OCI-LY3 (cell line): ENCODE results near the gene ITGA11.

Experiments
- H2AFZ ChIP-seq: fragments of 200-600, 300-600 bp; shearing (Covaris generic); 2 replicates; pipeline ENCODE4 v1.6.0; 2014; ENCODE audit warnings: antibody characterized with exemption, low read depth, low read length
- H3K27ac ChIP-seq: fragments of 200-600, 300-600 bp; sonication (generic); 2 replicates; pipeline ENCODE4 v1.5.1; 2014; ENCODE audit warnings: mild to moderate bottlenecking, low read length, moderate library complexity, mixed read lengths
- H3K27me3 ChIP-seq: fragments of 200-600, 300-600 bp; sonication (generic); 2 replicates; pipeline ENCODE4 v1.6.1; 2014; ENCODE audit warnings: low read depth, low read length, mixed read lengths
- H3K36me3 ChIP-seq: fragments of 200-600, 300-600 bp; sonication (generic); replicated peaks from 2 replicates; pipeline ENCODE3; 2014; ENCODE audit warnings: low read depth, low read length, mixed read lengths
- H3K4me1 ChIP-seq: fragments of 300-600, 200-600 bp; sonication (generic); 2 replicates; pipeline ENCODE4 v1.6.1; 2014; ENCODE audit warnings: low read length, mixed read lengths
- H3K4me2 ChIP-seq: fragments of 200-600, 300-600 bp; sonication (generic); 2 replicates; pipeline ENCODE4 v1.6.1; 2014; ENCODE audit warnings: low read length, mixed read lengths
- H3K4me3 ChIP-seq: fragments of 300-600, 200-600 bp; sonication (generic); 2 replicates; pipeline ENCODE4 v1.5.1; 2014; ENCODE audit warnings: antibody characterized with exemption, mild to moderate bottlenecking, low read length, moderate library complexity
- H3K79me2 ChIP-seq: fragments of 300-600, 200-600 bp; shearing (Covaris generic); 2 replicates; pipeline ENCODE4 v1.6.1; 2014; ENCODE audit warnings: mild to moderate bottlenecking, low read length, mixed read lengths
- H3K9ac ChIP-seq: fragments of 300-600, 200-600 bp; shearing (Covaris generic); 2 replicates; pipeline ENCODE4 v1.6.0; 2014; ENCODE audit warnings: mild to moderate bottlenecking, low read length, moderate library complexity
- H3K9me3 ChIP-seq: fragments of 200-600, 300-600 bp; shearing (Covaris generic); 2 replicates; pipeline ENCODE4 v1.6.1; 2014; ENCODE audit warnings: low read length, mixed read lengths; ENCODE audit not compliant: insufficient read depth
- H4K20me1 ChIP-seq: fragments of 200-600, 300-600 bp; sonication (generic); 2 replicates; pipeline ENCODE4 v1.6.1; 2016; ENCODE audit warnings: low read length, mixed read lengths; ENCODE audit not compliant: insufficient read depth
- CTCF ChIP-seq: fragments of 200-600, 300-600 bp; sonication (generic); IDR thresholded peaks from 2 replicates; pipeline ENCODE4 v1.5.1; 2014; ENCODE audit warnings: antibody characterized with exemption, low read length, low read depth
- EZH2phosphoT487 ChIP-seq: fragments of 200-600 bp; shearing (Covaris generic); IDR thresholded peaks from 2 replicates; pipeline ENCODE4 v1.6.1; 2018; ENCODE audit warnings: antibody characterized with exemption, mixed run types, low read depth

Gene ITGA11

GRCh38 chr15:68367226-68367625, 64.7 kb downstream of the ITGA11 start:
- no peak overlapping the region for H2AFZ ChIP-seq
- no peaks in the 10 kb centered on the region for H3K4me1 ChIP-seq

DNA sequence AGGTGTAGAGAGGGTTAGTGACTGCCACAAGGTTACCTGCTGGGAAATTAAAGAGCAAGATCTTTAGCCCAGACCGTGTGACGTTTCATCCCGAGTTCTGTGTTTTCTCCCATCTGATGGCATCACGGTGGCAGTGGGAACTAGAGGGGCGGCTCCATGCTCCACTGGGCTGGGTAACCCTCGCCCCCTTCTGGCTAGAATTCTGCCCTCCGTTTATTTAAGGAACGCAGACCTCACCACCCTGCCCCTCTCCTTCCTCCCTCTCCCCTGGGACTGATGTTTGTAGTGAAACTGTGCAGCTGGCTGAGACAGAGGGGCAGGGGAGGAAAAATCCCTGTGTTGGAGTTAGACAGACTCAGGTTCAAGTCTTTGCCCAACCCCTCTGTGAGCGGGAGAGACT, 65.6 kb downstream of the ITGA11 start:
- H2AFZ ChIP-seq, result no peak overlapping the region
- H3K9ac ChIP-seq, result no peak overlapping the region
- no peak overlapping the region for H3K4me2 ChIP-seq
- no peaks in the 10 kb centered on the region for H3K36me3 ChIP-seq
- H3K27ac ChIP-seq, result no peak overlapping the region
- no peaks in the 10 kb centered on the region for H4K20me1 ChIP-seq
- H3K27me3 ChIP-seq, result peaks cover 50% of the 10 kb centered on the region
- no peaks in the 10 kb centered on the region for H3K79me2 ChIP-seq
- no peak for TF ChIP-seq CTCF
- TF ChIP-seq EZH2phosphoT487, result no peak
- no peaks in the 10 kb centered on the region for H3K9me3 ChIP-seq
- no peaks in the 10 kb centered on the region for H3K4me1 ChIP-seq
- H3K4me3 ChIP-seq, result no peak overlapping the region

More at GRCh38 chr15:68367226-68367625, 64.7 kb downstream of the ITGA11 start:
- Histone ChIP-seq H3K4me2 (no peak overlapping the region), H3K9me3 (no peaks in the 10 kb centered on the region), H3K27ac (no peak overlapping the region), H3K36me3 (no peaks in the 10 kb centered on the region), H3K9ac (no peak overlapping the region), H4K20me1 (no peaks in the 10 kb centered on the region), H3K27me3 (peaks cover 49% of the 10 kb centered on the region), H3K4me3 (no peak overlapping the region), H3K79me2 (no peaks in the 10 kb centered on the region)
- TF ChIP-seq CTCF (no peak), EZH2phosphoT487 (no peak)

GRCh38 chr15:68365770-68366169, 66.2 kb downstream of the ITGA11 start:
- Histone ChIP-seq H3K27ac (no peak overlapping the region), H3K4me3 (no peak overlapping the region), H3K9ac (no peak overlapping the region), H3K79me2 (no peaks in the 10 kb centered on the region), H3K9me3 (no peaks in the 10 kb centered on the region), H3K4me2 (no peak overlapping the region), H3K36me3 (no peaks in the 10 kb centered on the region), H2AFZ (no peak overlapping the region), H3K4me1 (no peaks in the 10 kb centered on the region), H4K20me1 (no peaks in the 10 kb centered on the region), H3K27me3 (peaks cover 48% of the 10 kb centered on the region)
- TF ChIP-seq CTCF, result no peak
- TF ChIP-seq EZH2phosphoT487, result no peak

- Histone ChIP-seq H3K79me2 (no peaks in the 10 kb centered on the region), H3K27me3 (peaks cover 51% of the 10 kb centered on the region), H3K4me1 (no peaks in the 10 kb centered on the region), H2AFZ (no peak overlapping the region), H4K20me1 (no peaks in the 10 kb centered on the region), H3K4me2 (no peak overlapping the region), H3K4me3 (no peak overlapping the region), H3K9ac (no peak overlapping the region), H3K9me3 (no peaks in the 10 kb centered on the region), H3K27ac (no peak overlapping the region), H3K36me3 (no peaks in the 10 kb centered on the region)
- TF ChIP-seq EZH2phosphoT487, result no peak
These were observed 66.7 kb downstream of the ITGA11 start for GRCh38 chr15:68365140-68365745.

DNA sequence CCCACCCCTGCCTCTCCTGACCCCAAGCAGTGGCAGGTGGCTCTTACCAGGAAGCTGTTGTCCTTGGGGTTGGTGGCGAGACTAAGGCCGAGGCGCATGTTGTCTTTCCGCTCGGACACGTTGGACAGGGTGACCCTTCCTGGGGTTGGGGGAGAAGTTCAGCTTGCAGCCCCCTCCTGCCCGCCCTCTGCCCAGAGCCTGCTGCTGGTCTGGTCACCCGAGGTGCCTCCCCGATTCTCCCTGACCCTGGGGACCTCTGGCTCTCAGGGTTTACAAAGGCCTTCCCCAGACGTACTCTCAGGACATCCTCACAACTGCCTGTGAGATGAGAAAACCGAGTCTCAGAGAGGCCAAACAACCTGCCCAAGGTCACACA, 67.3 kb downstream of the ITGA11 start:
- no peak overlapping the region for H3K4me3 ChIP-seq

More for the DNA sequence above, 67.3 kb downstream of the ITGA11 start:
- Histone ChIP-seq H2AFZ (no peak overlapping the region), H3K9me3 (no peaks in the 10 kb centered on the region), H3K27me3 (peaks cover 51% of the 10 kb centered on the region), H3K36me3 (no peaks in the 10 kb centered on the region), H3K27ac (no peak overlapping the region), H3K79me2 (no peaks in the 10 kb centered on the region), H3K4me2 (no peak overlapping the region), H3K9ac (no peak overlapping the region), H4K20me1 (no peaks in the 10 kb centered on the region), H3K4me1 (no peaks in the 10 kb centered on the region)
- TF ChIP-seq CTCF (no peak), EZH2phosphoT487 (no peak)
